Right atrium auricular region (tissue), 2 donors: Measurements from ENCODE around the gene KCP. TPM values are rescaled to one million over a fixed set of nuclear protein-coding genes. Genes with fewer than 3 reads are reported as not detected.

ENCODE experiments used
- DNase-seq: peaks from one replicate; pipeline ENCODE4 v3.0.0-alpha.2; 2019; ENCODE audit warnings: low spot score
- H3K27ac ChIP-seq, 2 donors: fragments of 200-600 bp; sonication (generic); 1 replicate in 1 of 2; 2 replicates in 1 of 2; pipeline ENCODE4 v1.5.1; 2016 to 2019
- H3K27me3 ChIP-seq, 2 donors: fragments of 200-600 bp; sonication (generic); one replicate each; pipeline versions ENCODE4 v1.5.1 to v1.6.0; 2017 to 2019
- H3K36me3 ChIP-seq: fragments of 200-600 bp; sonication (generic); one replicate; pipeline ENCODE4 v1.5.1; 2016
- H3K4me1 ChIP-seq, 2 donors: fragments of 200-600 bp; sonication (generic); one replicate each; pipeline versions ENCODE4 v1.5.1 to v1.6.0; 2017 to 2019
- H3K4me3 ChIP-seq, 2 donors: fragments of 200-600 bp; sonication (generic); 1 replicate in 1 of 2; 2 replicates in 1 of 2; pipeline ENCODE4 v1.5.1; 2017 to 2019; ENCODE audit warnings: mild to moderate bottlenecking in 1 of 2, moderate library complexity in 1 of 2
- H3K9me3 ChIP-seq, 2 donors: fragments of 200-600 bp; sonication (generic); one replicate each; pipeline ENCODE4 v1.5.1; 2019
- total RNA-seq, 2 donors: library from RNA; depleted of rRNA; stranded (reverse); fragments of >200 nt; gene quantifications; one replicate each; pipeline ENCODE4 v1.1.0, GENCODE V29; 2016
- TF ChIP-seq, protein P1 (sequence below), 2 donors: fragments of 200-600 bp; sonication (generic); IDR thresholded peaks; one replicate each; pipeline ENCODE4 v1.5.1; 2019; ENCODE audit warnings: antibody characterized with exemption in 2 of 2

KCP gene
- total RNA-seq, 2 donors from 2014 or later, result not detected

DNA sequence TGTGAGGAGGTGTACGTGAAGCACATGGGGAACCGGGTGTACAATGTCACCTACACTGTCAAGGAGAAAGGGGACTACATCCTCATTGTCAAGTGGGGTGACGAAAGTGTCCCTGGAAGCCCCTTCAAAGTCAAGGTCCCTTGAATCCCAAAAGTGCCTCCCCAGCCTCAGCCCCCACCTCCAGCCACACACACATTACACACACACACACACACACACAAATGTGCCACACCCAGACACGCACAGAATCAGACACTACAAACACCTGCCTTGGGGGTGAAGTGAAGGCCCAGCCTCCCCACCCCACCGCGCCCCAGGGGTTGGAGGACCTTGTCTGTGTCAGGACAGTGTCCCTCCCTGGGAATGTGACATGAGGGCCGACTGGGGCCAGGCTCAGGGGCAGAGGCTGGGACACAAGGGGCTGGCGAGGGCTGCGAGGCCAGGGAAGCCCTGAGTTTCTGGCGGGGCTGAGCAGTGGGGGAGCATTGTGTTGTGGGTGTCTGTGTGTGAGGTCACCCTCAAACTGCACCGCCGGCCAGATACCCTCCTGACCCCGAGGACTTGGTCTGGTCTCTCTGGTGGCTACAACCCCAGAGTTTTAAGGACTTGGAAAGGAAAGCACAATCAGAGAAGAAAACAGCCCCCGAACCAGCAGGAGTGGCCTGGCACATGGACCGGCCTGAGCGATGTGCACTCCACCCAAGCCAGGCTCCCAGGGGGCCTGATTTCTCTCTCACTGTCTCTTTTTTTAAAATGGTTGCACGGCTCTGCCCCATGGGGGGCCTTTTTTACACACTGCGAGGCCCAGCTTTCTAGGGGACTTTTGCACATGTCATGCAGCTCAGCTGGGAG is 51.9 kb downstream of the KCP start:
- Histone ChIP-seq H3K27ac (peak overlapping the region; percentile 64 to 73), H3K4me3 (no peak overlapping the region), H3K36me3 (peaks cover 47% of the 10 kb centered on the region), H3K9me3 (no peaks in the 10 kb centered on the region), H3K4me1 (peaks cover 0 to 43% of the 10 kb centered on the region in 2 donors), H3K27me3 (no peaks in the 10 kb centered on the region)
- DNase-seq, result no peak
- TF ChIP-seq, protein P1, sequence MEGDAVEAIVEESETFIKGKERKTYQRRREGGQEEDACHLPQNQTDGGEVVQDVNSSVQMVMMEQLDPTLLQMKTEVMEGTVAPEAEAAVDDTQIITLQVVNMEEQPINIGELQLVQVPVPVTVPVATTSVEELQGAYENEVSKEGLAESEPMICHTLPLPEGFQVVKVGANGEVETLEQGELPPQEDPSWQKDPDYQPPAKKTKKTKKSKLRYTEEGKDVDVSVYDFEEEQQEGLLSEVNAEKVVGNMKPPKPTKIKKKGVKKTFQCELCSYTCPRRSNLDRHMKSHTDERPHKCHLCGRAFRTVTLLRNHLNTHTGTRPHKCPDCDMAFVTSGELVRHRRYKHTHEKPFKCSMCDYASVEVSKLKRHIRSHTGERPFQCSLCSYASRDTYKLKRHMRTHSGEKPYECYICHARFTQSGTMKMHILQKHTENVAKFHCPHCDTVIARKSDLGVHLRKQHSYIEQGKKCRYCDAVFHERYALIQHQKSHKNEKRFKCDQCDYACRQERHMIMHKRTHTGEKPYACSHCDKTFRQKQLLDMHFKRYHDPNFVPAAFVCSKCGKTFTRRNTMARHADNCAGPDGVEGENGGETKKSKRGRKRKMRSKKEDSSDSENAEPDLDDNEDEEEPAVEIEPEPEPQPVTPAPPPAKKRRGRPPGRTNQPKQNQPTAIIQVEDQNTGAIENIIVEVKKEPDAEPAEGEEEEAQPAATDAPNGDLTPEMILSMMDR (IDR thresholded peaks at IDR 0.05), result no peak

DNA sequence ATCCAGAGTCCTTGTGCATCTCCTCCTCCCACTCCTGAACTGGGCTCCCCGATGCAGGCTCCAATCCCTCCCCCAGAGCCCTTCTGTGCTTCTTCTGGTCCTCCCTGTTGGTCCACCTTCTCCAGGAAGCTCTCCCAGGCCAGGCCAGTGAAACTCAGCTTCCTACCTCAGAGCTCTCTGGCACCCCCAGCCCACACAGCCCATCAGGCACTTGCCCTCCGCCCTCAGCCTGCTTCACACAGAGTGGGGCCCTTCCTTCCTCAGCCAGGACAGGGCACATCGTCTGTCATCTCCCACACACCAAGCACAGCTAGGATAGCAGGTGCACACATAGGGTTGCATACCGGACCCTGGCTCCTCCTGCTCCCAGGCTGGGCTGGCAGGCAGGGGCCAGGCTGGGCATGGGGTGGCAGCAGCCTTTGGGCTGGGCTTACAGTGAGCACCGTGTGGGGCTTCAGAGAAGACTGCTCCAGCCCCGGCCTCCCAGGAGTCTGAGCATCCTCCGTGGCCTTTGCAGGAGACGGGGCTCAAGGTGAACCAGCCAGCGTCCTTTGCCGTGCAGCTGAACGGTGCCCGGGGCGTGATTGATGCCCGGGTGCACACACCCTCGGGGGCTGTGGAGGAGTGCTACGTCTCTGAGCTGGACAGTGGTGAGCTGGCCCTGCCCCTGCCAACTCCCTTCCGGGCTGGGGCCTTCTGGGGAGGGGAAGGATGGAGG is 54.3 kb downstream of the KCP start:
- no peaks in the 10 kb centered on the region for H3K27me3 ChIP-seq
- H3K36me3 ChIP-seq, result peaks cover 72% of the 10 kb centered on the region
- H3K9me3 ChIP-seq, result no peaks in the 10 kb centered on the region
- H3K4me3 ChIP-seq, result no peak overlapping the region
- H3K27ac ChIP-seq, result no peak overlapping the region
- TF ChIP-seq, protein P1 (IDR thresholded peaks at IDR 0.05), result no peak
- no peak for DNase-seq
- H3K4me1 ChIP-seq, result peaks cover 0 to 30% of the 10 kb centered on the region in 2 donors

DNA sequence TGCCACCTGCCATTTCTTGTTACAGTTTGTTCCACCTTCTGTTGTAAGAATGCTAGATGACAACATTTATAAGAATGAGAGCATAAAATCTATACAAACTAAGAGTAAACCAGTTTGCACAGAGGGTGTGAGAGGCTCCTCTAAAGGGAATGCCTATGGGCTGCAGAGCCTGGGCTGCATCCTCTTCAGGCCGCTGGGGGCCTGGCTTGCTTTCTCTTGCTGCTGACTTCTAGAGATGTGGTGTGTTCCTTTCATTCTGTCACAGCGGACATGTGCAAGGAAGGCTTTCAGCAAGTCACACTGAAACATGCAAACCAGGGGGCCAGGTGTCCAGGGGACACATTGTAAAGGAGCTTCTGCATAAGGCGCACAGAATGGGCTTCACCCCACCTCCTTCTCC is 55.0 kb downstream of the KCP start:
- peaks cover 0 to 24% of the 10 kb centered on the region in 2 donors for H3K4me1 ChIP-seq
- no peak overlapping the region for H3K4me3 ChIP-seq
- no peaks in the 10 kb centered on the region for H3K27me3 ChIP-seq
- no peaks in the 10 kb centered on the region for H3K9me3 ChIP-seq
- no peak overlapping the region for H3K27ac ChIP-seq
- no peak for DNase-seq
- peaks cover 78% of the 10 kb centered on the region for H3K36me3 ChIP-seq
- TF ChIP-seq, protein P1 (IDR thresholded peaks at IDR 0.05), result no peak

DNA sequence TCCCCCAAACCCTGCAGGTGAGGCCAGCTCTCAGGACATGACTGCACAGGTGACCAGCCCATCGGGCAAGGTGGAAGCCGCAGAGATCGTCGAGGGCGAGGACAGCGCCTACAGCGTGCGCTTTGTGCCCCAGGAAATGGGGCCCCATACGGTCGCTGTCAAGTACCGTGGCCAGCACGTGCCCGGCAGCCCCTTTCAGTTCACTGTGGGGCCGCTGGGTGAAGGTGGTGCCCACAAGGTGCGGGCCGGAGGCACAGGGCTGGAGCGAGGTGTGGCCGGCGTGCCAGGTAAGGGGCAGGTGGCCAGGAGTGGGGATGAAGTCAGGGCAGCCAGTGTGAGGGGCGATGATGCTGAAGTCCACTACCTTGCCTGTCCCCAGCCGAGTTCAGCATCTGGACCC is 56.1 kb downstream of the KCP start:
- Histone ChIP-seq H3K36me3 (peaks cover 90% of the 10 kb centered on the region), H3K27me3 (no peaks in the 10 kb centered on the region), H3K4me1 (peaks cover 0 to 12% of the 10 kb centered on the region in 2 donors), H3K27ac (no peak overlapping the region), H3K9me3 (no peaks in the 10 kb centered on the region), H3K4me3 (no peak overlapping the region)
- TF ChIP-seq, protein P1 (IDR thresholded peaks at IDR 0.05), result no peak
- DNase-seq, result no peak

DNA sequence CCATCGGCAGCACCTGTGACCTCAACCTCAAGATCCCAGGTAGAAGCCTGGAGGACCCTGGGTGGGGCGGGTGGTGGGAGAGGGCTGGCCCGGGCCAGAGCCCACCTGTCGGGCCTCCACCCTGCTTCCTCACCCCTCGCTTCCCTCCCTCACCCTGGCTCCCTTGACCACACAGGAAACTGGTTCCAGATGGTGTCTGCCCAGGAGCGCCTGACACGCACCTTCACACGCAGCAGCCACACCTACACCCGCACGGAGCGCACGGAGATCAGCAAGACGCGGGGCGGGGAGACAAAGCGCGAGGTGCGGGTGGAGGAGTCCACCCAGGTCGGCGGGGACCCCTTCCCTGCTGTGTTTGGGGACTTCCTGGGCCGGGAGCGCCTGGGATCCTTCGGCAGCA is 56.7 kb downstream of the KCP start:
- no peak overlapping the region for H3K4me3 ChIP-seq
- DNase-seq, result no peak
- H3K4me1 ChIP-seq, result peaks cover 0 to 6% of the 10 kb centered on the region in 2 donors
- H3K27me3 ChIP-seq, result no peaks in the 10 kb centered on the region
- TF ChIP-seq, protein P1 (IDR thresholded peaks at IDR 0.05), result no peak
- peaks cover 93% of the 10 kb centered on the region for H3K36me3 ChIP-seq
- no peak overlapping the region for H3K27ac ChIP-seq
- no peaks in the 10 kb centered on the region for H3K9me3 ChIP-seq
